ENCODE results near the gene FOXL3.
"Not testable (repeated sequence)": the region's sequence is repeated elsewhere in the genome, so short reads cannot be mapped to it uniquely, and the experiment has no call there.

FOXL3 gene

DNA sequence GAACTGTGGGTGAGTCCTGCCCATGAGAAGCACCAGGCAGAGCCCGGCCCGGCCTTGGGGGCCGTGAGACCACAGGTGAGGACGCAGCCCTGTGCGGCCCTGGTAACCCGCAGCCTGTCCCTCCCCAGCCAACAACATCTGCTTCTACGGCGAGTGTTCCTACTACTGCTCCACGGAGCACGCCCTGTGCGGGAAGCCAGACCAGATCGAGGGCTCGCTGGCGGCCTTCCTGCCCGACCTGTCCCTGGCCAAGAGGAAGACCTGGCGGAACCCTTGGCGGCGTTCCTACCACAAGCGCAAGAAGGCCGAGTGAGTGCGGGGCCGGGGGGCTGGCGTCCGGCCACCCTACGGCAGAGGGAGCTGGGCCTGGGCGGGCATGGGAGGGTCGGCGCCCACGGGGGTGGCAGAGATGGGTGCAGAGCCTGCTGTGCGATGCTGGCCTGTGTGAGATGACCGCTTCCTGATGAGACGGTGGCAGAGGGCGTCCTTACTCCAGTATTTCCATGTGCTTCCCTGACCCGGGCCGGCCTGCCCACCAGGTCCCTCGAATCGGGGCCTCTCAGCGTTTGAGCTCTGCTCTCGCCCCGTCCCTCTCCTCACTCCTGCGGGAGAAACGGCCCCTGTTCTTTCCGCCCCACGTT is 34.1 kb upstream of the FOXL3 start:
- no peak for DNase-seq

DNA sequence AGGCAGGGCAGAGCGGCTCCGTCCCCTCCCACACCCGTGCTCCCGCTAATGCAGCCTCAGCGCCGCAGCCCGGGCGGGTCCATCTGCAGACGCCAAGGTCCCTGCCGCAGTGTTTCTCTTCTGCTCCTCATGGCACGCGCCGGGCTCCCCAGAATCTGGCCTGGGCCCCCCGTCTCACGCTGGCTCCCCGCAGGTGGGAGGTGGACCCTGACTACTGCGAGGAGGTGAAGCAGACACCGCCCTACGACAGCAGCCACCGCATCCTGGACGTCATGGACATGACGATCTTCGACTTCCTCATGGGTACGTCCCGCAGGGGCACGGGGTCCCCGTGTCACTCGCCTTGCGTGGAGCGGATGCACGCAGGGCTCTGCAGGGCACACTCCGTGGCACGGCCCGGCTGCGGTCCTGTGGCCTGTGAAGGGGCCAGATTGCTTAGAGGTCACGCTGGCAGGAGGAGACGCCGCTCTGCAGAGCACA is 33.5 kb upstream of the FOXL3 start:
- no peak for DNase-seq

DNA sequence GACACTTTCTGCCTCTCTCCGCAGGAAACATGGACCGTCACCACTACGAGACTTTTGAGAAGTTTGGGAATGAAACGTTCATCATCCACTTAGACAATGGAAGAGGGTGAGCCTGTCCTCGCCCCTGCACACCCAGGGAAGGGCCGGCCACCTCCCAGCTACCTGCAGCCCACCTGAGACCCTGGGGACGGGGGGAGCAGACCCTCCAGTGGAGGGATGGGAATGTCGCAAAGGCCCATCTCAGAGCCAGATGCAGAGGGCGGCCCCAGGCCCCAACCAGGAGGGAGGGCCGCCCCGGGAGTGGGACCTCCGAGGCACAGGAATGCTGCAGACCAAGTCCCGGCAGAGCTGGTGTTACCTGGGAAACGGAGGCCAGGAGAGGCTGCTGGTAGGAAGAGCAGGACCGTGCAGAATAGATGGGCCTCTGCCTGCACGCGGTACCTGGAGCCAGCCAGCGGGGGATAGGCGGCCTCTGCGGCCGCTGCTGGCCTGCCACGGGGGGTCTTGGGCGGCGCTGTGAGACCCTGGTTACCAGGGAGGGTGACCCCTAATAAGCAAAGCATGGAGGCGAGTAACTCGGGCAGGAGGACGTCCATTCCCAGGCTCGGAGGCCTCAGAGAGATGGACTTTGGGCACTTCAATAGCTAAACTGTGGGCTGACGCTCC is 32.9 kb upstream of the FOXL3 start:
- DNase-seq: no peak

DNA sequence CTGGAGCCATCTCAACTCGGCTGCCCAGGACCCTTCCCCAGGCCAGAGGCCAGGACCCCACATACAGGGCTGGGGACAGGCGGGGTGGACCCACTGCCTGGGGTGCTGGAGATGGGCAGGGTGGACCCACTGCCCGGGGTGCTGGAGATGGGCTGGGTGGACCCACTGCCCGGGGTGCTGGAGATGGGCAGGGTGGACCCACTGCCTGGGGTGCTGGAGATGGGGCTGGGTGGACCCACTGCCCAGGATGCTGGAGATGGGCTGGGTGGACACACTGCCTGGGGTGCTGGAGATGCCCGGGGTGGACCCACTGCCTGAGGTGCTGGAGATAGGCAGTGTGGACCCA is 32.4 kb upstream of the FOXL3 start:
- DNase-seq: no peak

DNA sequence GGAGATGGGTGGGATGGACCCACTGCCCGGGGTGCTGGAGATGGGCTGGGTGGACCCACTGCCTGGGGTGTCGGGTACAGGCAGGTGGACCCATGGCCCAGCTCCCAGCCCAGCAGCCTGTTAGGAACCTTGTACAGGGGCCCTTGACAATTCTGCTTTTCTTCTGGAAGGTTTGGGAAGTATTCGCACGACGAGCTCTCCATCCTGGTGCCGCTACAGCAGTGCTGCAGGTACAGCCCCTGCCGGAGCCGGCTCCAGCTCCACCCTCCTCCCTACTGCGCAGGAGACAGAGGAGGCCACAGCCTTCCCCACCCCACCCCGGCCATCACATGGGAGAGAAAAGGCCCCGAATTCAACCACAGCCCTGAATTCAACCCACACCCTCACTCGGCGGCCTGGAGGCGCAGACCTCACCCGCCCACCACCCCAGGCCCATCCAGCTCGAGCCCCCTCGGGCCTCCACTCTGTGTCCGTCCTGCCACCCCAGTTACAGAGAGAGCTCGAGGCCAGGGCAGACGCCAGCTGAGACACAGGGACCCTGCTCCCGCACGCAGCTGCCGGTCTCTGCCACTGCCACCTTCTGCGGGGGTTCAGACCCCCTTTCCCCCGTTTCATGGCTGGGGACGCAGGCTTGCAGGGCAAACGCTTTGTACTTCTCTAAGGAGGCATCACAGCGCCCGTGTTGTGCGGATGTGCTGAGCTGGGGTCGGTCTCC is 31.3 kb upstream of the FOXL3 start:
- no peak for DNase-seq

DNA sequence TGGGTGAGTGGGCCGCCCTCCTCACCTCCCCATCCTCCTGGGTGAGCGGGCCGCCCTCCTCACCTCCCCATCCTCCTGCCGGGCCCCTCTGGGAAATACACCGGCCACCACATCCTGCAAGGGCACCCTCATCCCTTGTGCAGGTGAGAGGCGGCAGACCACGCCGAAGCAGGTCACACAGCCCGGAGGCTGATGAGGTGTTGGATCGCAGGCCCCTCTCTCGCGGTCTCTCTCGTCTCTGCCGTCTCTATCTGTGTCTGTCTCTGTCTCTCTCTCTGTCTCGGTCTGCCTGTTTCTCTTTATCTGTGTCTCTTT is 30.8 kb upstream of the FOXL3 start:
- no peak for DNase-seq

DNA sequence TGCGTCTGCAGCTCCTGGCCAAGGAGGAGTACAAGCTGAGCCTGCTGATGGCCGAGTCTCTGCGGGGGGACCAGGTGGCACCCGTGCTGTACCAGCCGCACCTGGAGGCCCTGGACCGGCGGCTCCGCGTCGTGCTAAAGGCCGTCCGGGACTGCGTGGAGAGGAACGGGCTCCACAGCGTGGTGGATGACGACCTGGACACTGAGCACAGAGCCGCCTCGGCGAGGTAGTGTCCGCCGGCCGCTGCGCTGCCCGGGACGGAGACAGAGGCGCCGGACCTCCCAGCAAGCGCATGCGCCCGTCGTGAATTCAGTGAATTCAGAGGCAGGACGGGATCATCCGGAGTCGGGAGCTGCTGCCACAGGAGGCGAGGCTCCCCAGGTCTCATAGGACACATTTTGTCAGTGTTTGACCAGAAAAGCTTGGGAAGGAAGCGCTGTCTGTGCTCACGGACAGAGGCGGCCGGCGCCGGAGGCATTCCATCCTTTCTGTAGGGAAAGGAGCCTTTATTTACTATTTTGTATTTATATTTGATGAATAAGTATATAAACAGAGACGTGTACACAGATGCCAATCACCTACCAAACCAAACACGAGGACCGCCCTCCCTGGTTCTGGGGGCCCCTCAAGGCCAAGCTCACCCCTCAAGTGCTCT is 30.1 kb upstream of the FOXL3 start:
- DNase-seq: no peak

DNA sequence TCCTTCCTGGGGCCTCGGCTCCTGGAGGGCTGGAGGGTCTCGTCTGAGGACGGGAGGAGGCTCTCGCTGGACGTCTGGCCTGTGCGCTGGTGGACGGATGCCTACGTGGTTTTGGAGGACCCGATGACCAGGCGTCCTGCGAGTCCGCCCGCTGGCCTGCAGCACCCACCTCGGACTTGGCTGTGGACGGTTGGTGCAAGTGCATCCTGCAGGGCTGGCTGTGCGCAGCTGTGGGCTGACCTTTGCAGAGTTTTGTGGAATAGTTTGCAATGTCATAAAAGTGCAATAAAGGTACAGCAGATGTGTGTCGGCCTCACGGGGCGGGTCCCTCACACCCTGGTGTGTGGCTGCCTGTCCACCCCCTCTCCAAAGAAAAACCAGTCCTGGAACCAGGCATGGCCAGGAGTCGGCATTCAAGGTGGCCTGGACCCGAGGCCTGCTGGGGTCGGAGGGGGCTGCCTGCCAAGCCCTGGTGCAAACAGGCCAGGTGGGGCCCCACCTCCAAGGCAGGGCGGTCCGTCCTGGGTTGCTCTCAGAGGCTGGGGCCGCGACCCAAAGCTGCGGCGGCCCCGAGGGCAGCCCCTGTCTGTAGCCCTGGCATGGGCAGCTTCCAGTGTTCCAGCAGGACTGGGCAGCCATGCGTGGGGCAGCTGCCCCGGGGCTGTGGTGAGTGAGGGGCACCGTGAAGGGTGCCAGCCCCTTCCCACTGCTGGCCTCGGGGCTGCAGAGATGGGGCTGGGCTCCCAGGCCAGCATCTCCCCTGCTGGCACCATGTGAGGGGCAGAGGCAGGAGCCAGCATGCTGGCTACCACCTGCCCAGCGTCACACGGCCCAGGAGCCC is 29.3 kb upstream of the FOXL3 start:
- DNase-seq: no peak

DNA sequence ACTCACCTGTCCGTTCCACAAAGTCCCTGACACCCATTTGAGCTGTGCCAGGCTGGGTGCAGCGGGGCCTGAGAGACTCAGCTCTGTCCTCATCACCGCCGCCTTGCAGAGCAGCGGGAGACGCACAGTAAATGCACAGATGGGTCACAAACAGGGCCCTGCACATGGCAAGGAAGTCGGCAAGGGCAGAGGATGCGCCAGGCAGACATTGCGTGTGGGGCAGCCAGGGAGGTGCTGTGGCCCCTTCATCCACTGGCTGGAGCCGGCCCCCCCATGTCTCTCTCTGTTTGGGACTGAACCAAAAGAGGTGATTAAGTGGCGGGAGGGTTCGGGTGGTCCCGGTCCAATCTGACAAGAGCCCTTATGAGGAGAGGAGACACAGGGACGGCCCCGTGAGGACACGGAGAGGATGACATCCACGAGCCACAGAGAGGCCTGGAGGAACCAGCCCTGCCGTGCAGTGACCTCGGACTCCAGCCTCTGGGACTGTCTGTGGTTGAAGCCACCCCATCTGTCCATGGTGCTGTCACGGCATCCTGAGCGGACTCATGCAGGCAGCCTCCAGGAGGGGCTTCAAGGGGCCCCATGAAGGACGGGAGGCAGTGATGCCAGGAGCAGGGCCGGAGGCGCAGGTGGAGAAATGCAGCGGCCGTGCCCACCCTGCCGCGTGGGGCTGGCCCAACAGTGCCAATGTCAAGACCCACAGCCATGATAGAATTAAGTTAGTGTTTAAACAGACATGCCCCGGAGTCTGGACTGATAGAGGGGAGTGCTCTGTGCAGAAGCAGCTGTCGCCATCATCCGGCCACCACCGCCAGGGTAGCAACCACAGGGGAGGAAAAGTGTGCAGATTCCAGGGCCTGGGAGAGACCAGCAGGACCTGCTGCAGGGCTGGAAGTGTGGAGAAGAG is 28.4 kb upstream of the FOXL3 start:
- DNase-seq: no peak

DNA sequence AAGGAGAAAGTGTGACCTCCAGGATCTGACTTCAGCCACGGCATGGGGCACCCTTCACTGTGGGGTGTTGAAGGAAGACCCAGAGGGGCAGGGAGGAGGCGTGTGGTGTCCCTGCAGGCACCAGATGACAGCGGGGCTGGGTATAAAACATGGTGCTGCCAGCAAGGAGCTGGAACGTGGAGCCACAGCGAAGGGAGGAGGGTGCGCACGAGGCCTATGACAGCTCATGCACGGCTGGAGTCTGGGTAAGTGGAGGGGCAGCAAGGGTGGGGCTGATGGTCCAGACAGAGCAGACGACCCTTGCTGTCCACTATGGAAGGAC is 27.8 kb upstream of the FOXL3 start:
- DNase-seq: no peak

DNA sequence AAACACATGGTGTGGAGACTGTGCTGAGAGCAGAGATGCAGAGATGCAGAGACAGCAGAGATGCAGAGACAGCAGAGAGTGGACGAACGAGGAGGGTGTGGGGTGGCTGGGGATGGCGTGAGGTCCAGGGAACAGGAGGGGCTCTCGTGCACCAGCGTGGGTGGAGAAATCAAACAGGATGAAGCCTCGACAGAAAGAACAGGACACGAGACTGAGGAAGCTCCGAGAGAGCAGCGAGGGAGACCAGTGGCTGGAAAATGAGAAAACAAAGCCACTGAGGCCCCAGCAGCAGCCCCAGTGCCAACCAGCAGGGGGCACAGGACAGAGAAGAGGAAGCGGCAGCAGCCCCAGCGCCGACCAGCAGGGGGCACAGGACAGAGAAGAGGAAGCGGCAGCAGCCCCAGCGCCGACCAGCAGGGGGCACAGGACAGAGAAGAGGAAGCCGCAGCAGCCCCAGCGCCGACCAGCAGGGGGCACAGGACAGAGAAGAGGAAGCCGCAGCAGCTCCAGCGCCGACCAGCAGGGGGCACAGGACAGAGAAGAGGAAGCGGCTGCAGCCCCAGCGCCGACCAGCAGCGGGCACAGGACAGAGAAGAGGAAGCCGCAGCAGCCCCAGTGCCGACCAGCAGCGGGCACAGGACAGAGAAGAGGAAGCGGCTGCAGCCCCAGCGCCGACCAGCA is 27.2 kb upstream of the FOXL3 start:
- not testable (repeated sequence) for DNase-seq

DNA sequence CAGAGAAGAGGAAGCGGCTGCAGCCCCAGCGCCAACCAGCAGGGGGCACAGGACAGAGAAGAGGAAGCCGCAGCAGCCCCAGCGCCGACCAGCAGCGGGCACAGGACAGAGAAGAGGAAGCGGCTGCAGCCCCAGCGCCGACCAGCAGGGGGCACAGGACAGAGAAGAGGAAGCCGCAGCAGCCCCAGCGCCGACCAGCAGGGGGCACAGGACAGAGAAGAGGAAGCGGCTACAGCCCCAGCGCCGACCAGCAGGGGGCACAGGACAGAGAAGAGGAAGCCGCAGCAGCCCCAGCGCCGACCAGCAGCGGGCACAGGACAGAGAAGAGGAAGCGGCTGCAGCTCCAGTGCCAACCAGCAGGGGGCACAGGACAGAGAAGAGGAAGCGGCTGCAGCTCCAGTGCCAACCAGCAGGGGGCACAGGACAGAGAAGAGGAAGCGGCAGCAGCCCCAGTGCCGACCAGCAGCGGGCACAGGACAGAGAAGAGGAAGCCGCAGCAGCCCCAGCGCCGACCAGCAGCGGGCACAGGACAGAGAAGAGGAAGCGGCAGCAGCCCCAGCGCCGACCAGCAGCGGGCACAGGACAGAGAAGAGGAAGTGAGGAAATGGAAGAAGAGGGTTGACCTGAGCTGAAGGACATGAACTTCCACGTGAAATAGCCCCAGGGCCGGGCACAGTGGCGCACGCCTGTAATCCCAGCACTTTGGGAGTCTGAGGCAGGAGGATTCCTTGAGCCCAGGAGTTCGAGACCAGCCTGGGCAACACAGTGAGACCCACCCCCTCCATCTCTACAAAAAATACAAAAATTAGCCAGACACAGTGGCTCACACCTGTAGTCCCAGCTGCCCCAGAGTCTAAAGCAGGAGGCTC is 26.3 kb upstream of the FOXL3 start:
- DNase-seq: not testable (repeated sequence)

DNA sequence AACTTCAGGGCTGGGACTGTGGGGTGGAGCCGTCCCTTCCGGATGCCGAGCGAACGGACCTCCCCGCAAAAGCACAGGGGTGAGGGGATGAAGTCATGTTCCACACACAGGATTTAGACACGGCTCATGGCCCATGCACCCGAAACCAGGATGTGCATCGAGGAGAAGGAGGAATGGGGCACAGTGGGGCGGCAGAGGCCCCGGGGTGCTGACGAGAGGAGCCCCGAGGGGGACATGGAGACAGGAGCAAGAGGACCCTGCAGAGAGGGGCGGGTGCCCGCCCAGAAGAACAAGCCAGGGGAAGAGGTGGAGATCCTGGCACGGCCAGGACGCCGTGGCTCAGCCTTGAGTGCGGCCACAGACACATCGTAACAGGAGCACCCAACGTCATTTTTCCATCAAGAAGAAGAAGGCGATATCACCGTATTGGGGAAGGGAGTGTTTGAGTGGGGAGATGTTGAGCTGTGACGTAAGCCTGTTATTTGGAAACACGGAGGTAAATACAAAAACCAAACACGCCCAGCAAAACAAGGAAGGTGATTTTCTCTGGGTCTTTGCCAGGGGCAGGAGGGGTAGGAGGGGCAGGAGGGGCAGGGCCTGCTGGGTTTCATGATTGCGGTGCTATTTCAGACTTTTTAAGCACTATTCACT is 25.3 kb upstream of the FOXL3 start:
- DNase-seq: no peak

DNA sequence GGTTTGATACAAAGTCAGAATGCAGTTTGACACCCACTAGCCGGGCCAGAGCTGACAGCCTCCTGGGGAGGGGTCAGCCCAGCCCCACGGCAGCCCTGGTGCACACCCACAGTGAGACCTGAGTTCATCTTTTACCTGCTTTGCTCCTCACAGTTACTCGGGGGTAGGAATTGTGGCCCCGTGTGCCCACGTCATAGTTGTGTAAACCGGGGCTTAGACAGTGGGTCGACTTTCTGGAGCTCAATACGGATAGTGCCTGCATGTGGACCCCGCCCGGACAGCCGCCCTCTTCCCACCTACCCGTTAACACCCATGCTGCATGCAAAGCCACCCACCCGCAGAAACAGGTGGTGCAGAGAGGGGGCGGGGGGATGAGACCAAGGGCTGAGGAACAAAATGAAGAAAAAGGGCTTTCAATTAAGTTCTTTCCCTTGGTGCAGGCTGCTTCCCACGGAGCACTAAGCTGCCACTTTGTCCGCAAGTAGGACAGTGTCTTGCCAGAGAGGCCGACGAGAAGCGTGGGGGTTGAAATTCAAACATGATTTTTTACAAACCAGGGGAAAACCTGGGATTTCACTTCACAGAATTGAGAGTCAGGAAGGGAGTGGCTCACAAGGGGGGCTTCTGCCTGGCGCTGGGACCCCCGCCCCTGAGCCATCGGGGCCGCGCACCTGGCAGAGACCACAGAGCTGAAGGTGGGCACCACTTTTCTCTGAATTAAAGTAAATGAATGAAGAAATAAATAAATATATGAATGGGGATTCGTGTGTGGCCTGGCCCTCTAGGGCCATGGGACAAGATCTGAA is 24.6 kb upstream of the FOXL3 start:
- DNase-seq: no peak

DNA sequence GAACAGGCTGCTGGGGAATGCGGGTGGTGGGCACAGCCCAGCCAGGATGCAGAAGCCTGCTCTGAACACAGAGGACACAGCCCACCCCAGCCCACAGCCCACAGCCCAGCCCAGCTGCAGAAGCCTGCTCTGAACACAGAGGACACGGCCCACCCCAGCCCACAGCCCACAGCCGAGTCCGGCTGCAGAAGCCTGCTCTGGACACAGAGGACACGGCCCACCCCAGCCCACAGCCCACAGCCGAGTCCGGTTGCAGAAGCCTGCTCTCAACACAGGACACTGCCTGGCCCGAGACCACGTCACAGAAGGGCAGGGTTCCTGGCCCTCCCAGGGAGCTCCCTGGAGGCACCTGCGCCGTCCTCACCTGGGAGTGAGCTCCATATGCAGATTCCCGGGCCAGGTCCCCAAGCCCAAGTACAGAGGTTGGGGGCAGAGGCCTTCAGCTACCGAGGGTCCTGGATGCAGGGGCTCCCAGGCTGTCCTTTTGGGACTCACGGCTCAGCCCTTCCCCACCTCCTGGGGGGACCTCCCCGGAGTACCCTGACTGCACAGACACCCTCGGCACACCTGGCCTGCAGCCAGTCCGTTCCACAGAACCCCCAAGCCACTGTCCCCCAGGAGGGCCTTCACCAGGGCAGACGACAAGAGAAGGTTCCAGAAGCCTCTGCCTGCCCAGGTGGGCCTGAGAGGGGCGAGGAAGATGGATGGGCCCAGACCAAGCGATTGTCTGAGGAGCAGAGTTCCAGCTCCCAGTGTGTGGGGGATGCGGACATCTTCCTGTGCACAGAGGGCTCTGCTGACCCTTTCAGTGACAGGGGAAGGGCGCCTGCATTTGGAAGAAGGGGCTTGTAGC is 23.7 kb upstream of the FOXL3 start:
- DNase-seq: no peak

DNA sequence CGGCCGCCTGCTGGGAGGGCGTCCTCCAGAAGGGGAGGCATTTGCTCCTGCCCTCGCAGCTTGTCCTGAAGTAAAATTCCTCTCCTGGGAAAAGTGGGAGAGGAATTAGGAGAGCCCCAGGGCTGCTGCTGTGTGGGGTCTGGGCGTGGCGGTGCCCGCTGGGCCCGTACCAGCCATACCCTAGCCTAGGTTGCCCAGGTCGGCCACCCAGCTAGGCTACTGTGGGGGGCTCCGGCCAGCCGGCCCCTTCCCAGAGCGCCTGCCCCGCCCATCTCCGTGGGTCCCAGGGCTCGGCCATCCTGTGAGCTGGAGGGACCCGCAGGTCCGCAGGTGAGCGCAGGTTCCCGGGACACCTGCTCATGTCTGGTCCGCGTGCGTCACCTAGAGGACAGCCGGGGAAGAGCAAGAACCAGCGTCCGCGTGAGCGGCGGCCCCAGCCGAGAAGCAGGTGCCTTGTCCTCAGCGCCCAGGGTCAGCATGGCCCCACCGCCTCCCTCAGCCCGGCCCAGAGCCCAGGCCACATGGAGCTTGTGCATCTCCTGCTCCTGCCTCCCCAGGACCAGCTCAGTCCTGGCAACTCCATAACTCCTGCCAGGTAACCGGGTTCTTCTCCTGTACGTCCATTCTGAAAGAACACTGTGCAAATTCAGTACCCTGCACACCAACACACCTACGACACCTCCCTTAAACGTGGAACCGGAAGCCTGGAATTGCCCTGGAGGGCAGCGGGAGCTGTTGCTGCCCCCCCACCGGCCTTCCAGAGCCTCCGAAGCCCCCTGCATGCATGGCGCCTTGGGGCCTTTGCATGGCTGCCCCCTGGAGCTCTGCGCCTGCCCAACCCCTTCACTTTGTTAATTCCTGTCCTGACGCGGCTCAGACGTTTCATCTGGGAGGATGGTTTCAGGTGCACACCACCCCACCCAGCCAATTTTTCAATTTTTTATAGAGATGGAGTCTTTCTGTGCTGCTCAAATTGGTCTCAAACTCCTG is 22.8 kb upstream of the FOXL3 start:
- DNase-seq: no peak

DNA sequence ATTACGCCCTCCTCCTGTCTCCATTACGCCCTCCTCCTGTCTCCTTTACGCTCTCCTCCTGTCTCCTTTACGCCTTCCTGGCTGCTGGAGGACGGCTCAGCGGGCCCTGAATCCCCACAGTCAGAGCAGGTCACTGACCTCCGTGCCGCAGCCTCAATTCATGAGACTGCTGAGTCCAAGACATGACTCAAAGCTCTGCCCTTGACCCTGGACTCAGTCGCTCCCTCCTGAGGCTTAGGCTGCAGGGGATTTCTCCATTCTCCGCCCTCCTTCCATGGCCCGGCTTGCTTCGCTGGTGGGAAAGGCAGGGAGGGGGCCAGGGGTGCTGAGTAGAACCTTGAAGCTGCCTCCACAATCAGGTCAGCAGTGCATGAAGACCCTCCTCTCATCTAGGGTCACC is 21.0 kb upstream of the FOXL3 start:
- DNase-seq: no peak
